GM21515 (cell line): ENCODE results near the gene C2orf92.
"Not testable (repeated sequence)": the region's sequence is repeated elsewhere in the genome, so short reads cannot be mapped to it uniquely, and the experiment has no call there.

Experiments
- ATAC-seq: cut with Tn5 transposase; IDR thresholded peaks from one replicate; pipeline ENCODE4 v1.9.1; 2021; ENCODE audit not compliant: unreplicated experiment

Gene C2orf92

GRCh38 chr2:97688062-97688827, 18.7 kb downstream of the C2orf92 start:
- ATAC-seq: no peak

- no peak for ATAC-seq
Observed at GRCh38 chr2:97691166-97691565, 21.7 kb downstream of the C2orf92 start.

GRCh38 chr2:97693476-97693875, 24.0 kb downstream of the C2orf92 start:
- no peak for ATAC-seq

GRCh38 chr2:97695744-97696143, 26.2 kb downstream of the C2orf92 start:
- ATAC-seq: no peak

- peak; percentile 83 for ATAC-seq
Observed at GRCh38 chr2:97697252-97698235, 28.0 kb downstream of the C2orf92 start.

GRCh38 chr2:97698530-97698929, 29.0 kb downstream of the C2orf92 start:
- no peak for ATAC-seq

- ATAC-seq: no peak
Observed at GRCh38 chr2:97699765-97700444, 30.4 kb downstream of the C2orf92 start.

- no peak for ATAC-seq
Observed at GRCh38 chr2:97701186-97701585, 31.7 kb downstream of the C2orf92 start.

GRCh38 chr2:97701851-97702465, 32.4 kb downstream of the C2orf92 start:
- no peak for ATAC-seq

- ATAC-seq: no peak
Observed at GRCh38 chr2:97702731-97703470, 33.4 kb downstream of the C2orf92 start.

- ATAC-seq: no peak
Observed at GRCh38 chr2:97703741-97704140, 34.2 kb downstream of the C2orf92 start.

GRCh38 chr2:97704989-97705388, 35.5 kb downstream of the C2orf92 start:
- no peak for ATAC-seq

- no peak for ATAC-seq
Observed at GRCh38 chr2:97706112-97706511, 36.6 kb downstream of the C2orf92 start.

- ATAC-seq: no peak
Observed at GRCh38 chr2:97706708-97707345, 37.3 kb downstream of the C2orf92 start.

- ATAC-seq: no peak
Observed at GRCh38 chr2:97707362-97708047, 38.0 kb downstream of the C2orf92 start.

- no peak for ATAC-seq
Observed at GRCh38 chr2:97708048-97708380, 38.5 kb downstream of the C2orf92 start.

- no peak for ATAC-seq
Observed at GRCh38 chr2:97708608-97709007, 39.1 kb downstream of the C2orf92 start.

- no peak for ATAC-seq
Observed at GRCh38 chr2:97711394-97711711, 41.8 kb downstream of the C2orf92 start.

- not testable (repeated sequence) for ATAC-seq
Observed at GRCh38 chr2:97712175-97712574, 42.7 kb downstream of the C2orf92 start.
